ENCODE results near the gene POMGNT1.
A peak's percentile ranks its signal among the peaks of the same experiment; 100 is the strongest.

The POMGNT1 gene

DNA sequence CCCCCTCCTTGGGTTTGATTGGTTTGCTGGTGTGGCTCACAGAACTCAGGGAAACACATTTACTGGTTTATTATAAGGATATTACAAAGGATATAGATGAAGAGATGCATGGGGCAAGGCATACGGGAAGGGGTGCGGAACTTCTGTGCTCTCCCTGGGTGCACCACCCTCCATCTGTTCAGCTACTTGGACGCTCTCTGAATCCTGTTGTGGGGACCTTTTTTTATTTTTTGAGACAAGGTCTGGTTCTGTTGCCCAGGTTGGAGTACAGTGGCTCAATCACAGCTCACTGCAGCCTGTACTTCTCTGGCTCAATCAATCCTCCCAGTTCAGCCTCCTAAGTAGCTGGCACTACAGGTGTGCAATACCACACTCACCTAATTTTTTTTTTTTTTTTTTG is 12.3 kb upstream of the POMGNT1 start:
- no peak for DNase-seq

DNA sequence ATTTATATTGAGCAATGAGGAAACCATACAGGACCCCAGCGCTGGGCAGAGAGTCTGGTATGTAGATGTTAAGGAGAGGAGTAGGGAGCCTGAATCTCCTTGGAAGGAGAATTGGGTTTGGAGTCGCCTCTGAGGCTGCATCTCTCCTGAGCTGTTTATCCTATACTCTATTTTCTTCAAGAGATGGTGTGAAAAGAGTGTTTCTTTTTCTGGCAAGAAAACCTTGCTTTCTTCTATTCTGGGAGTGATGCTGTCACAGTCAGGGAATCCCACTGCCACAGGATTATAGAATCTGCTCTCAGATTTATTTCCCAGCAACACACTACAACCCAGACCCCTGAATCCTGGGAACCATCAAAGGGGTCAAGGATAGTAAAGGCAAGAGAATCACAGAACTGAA is 8.2 kb upstream of the POMGNT1 start:
- no peak for DNase-seq

DNA sequence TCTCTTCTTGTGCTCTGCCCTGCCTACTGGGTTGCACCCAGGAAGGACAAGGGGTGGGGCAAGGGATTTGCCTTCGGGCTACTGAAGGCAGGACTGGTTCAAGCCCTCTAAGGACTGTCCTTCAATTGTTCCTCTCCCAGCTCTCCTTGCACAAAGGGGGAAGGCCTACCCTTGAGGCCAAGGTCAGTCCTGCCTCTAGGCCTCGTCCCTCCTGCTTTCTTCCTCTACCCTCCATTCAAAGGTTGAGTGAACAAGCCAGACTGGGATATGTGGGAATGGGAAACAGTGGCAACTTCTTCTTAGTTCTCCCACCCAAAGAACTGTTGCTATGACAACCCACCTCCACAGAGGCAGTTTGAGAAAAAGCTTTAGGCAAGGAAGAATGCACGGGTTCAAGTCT is 7.6 kb upstream of the POMGNT1 start:
- peak in 1 of 2 donors; percentile 20 for DNase-seq

DNA sequence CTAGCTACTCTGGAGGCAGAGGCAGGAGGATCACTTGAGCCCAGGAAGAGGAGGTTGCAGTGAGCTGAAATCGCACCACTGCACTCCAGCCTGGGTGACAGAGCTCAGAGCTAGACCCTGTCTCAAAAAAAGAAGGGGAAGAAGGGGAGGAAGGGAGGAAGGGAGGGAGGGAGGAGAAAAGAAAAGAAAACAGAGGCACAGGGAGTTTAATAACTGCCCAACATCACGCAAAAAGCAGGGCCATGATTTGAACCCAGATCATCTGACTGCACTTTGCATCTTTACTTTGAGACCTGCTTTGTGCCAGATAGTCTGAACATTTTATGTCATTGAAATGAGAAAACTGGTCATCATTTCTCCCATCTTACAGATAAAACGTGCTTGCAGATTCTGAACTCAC is 6.9 kb upstream of the POMGNT1 start:
- DNase-seq, result no peak

DNA sequence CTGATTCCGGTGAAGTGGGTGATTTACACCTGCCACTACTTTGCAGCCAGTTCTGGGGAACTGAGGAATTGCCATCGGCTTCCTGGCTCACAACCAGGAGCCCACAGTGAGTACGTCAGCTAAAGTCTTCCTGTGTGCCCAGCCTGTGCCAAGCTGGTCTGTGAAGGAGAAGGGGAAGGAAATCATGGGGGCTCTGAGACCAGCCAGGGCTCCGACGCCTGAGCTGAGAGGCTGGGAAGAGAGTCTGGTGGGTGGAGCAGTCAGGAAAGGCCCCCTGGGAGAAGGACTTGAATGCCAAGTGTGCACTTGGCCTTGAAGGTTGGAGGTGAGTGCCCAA is 6.1 kb upstream of the POMGNT1 start:
- no peak for DNase-seq

DNA sequence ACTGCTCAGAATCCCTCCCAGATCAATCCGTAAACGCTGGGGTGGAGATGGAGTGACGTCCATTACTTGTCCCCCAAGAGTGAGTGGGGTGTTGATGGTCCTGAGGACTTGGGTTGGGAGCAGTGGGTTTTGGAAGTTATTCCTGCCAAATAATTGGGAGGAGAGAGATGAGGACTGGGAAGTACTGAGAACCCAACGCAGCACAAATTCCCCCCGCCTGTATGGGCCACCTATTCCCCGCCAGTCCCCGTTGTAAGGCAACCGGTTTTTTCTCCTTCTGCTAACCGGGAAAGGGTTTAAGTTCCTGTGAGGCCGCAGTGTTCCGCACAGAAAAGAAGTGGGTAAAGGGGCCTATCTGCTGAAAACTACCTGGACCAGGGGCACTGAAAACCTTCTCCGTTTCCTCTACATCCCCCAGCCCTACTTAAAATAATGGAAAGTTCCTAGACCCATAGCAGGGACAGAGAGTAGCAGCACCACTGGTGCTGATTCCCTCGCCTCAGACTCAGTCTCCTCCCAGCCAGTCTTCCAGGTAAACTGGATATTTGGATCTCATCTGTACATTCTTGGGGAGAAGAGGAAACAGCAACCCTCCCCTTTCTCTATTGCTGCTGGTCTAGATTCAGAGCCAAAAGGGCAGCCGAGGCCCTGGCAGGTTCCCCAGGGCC is 5.6 kb upstream of the POMGNT1 start:
- DNase-seq, result no peak

DNA sequence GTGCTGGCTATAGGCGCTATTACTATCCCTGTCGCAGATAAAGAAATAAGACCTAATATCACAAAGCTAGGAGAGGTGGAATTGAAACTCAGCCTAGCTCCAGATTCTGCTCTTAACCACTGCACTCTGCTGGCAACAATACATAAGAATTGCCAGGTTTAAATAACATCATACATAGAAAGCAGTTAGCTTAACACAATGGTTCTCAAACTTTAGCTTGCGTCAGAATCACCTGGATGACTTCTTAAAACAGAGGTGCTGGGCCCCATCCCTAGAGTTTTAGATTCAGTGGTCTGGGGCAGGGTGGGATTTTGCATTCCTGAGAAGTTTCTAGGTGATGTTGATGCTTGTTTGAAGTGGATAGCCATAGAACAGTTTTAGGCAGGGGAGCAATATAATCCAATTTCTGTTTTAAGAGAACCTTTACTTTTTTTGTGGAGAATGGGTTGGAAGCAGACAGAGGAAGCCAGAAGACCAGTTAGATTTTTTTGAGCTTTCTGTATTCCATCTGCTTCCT is 1.1 kb upstream of the POMGNT1 start:
- no peak for DNase-seq

DNA sequence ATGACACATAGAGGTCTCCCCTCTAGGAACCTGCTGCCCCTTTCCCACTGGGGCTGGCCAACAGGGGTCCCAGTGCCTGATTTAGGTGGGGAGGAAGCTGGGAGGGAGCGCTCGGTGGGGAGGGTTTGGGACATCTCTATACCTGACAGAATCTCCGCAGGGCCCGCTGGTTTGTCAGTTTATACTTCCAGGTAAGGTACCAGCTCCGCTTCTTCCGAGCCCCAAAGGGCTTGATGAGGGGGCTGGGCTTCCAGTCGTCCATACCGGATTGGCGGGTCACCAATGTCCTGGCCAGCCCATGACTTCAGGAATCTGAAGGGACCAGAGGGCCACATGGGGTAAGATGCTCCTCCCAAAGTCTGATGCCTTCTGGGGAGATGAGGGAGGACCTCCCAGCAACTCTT is 672 bp downstream of the POMGNT1 start:
- DNase-seq, result no peak

DNA sequence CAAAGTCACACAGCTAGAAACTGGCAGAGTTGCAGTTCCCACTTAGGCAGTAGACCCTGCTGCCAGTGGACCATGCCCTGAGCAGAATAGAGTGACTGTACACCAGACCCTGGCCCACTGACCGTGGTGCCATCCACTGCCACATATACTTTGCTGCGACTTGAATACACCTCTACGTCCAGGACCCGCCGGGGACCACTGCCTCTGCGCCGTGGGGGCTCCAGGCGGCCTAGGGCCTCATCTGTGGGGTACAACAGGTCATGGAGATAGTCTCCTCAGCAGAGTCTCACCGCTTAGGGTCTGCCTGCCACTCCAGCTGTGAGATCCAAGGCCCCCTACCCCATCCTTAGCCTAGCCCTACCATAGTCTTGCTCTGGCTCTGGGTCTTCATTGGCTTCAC is 1.6 kb downstream of the POMGNT1 start:
- DNase-seq, result no peak

DNA sequence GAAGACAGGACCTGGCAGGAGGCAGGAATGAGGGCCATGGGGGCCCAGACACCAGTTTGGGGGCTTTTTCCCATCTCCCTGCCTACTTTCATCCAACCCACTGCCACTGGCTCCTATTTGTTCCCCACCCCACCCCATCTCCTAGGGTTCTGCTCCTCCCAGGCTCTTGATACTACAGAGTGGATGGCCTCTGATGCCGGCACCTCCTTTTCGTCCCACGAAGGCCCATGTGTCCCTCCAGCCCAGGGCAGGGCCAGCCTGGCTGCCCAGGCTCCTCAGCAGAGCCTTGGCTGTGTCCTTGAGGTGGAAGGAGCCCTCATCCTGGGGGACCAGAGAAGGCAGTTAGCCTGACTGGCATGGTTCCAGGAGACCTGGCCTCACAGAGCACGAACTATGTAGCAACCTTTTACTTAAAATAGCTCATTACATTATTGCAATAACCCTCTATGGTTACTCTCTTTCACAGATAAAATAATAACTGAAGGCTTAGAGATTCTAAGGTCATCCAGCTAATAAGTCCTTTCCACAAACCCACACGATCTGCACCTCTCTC is 3.5 kb downstream of the POMGNT1 start:
- no peak for DNase-seq

DNA sequence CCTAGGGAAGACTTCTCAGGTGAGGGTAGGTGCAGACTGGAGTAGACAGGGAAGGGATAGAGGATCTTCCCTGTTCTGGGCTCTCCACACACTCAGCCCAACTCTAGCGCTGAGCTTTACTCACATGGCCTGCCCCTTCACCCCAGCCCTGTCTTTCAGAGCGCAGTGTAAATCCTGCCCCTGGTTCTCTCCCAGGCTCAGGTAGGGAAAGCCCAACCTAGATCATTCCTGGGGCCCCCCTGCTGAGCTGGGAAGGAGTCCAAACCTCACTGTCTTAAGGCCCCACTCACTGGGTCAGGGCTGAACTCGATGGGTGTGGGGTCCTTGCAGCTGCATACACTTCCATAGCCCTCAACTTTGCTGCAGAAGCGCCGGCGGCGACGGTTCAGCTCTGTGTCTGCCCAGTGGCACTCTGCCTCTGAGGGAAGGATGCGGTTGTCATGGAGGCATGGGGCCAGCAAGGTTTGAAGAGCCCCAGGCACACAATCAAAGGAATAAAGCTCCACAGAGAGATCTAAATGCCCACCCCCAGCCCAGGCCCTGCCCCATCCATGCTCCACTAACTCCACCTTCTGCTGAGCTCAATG is 4.2 kb downstream of the POMGNT1 start:
- no peak for DNase-seq

DNA sequence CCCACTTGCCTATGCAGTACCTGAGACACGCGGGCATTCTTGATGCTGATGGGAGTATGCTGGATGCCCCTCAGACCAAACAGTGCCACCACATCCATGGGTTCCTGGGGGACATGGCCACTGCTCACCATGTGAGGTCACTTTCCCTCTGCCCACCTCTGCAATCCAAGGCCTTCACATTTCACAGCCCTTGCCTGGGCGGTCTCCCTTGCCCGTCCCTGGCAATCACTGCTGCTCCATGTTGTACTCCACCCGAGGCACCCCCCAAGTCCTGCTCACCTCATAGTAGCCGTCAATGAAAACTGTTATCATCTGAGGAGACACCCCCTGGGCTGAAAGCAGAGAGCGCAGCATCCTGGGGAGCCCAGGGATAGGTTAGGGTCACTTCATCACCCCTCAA is 4.9 kb downstream of the POMGNT1 start:
- no peak for DNase-seq

DNA sequence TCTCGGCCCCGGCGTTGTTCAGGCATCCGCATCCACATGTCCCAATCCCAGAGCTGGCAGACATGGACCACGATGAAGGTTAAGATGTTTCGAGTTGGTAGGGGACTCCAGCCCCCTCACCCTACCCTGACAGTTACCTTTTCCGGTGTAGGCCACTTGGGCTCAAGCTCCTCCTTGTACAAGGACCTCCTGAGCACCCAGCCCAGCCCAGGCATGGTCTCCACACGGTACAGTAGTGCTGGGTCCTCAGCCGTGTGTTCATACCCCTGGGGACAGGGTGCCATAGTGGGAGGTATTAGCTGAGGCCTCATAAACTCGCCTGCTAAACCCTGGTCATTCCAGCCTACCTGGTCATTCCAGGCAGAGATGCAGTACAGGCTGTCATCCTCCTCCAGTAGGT is 6.1 kb downstream of the POMGNT1 start:
- DNase-seq, result no peak

DNA sequence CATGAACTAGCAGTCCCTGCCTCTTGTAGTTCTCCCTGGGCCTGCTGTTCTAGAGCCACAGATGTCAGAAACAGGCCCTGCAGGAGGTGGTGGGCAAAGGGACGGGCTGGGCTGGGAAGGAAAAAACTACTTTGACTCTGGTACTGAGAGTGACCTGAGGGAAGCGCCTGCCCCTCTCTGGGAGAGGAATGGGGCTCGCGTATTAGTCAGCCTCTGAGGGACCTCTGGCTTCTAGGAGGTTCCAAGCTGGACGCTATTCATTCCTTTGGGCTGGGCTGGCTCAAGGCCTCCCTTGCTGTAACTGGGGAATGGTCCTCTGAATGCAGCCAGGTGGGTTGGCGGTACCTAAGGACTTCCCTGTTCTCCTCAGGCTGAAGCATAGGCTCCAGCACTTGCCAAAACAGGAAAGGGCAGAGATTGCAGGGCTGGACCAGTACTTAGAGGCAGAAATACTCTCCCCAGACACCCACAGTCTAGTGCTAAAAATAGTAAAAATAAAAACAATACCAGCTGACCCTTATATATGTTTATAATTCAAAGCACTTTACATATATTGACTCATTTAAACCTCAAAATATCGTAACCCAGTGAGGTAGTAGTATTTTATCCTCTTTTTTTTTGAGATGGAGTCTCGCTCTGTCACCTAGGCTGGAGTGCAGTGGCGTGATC is 7.1 kb downstream of the POMGNT1 start:
- no peak for DNase-seq

DNA sequence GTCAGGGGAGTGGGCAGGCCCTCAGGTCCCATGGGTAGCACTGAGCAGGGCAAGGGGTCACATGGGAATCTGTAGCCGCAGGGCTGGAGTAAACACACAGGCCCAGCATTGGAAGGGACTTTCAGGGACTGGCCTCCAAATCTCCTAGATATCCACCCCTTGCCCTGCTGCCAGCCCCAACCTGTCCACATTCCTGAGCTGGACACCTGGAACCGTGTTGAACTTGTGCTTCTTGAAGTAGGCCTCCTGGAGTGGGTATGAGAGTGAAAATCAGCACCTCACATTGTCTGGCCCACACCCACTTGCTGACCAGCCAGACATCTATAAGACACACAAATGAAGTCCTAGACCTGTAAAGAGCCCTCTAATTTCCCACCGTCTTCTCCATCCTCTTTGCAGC is 7.7 kb downstream of the POMGNT1 start:
- no peak for DNase-seq

DNA sequence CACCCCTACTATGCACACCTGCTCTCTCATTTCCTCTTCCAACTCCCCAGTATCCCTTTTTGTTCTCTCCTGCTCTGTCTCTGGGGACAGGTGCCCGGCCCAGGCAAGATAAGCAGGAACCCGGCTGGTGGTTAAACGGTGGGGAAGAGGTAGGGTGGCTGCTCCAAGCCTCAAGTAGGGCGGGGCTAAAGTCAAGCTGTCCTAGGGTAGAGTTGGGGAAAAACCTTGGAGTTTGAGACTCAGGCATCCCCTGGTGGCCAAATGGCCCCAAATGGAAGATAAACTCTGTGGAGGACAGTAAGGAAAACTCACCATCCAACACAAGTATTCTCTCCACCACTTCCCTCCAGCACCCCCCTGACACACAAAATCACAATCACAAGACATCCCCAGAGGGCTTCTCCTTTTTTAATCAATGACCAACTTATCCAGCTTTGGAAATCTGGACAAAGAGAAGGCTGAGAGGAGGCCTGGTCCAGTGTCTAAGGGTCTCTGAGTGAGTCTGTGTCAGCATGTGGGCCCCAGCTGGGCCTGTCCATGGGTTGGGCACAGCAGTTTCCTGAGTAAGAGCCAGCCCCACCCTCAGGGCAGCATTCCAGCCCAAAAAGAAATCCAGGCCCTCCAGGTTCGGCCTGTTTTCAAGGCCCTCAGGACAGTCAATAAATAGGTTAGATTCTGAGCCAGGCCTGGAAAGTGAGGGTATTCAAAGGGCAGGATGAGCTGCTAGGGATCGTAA is 9.8 kb downstream of the POMGNT1 start:
- no peak for DNase-seq

DNA sequence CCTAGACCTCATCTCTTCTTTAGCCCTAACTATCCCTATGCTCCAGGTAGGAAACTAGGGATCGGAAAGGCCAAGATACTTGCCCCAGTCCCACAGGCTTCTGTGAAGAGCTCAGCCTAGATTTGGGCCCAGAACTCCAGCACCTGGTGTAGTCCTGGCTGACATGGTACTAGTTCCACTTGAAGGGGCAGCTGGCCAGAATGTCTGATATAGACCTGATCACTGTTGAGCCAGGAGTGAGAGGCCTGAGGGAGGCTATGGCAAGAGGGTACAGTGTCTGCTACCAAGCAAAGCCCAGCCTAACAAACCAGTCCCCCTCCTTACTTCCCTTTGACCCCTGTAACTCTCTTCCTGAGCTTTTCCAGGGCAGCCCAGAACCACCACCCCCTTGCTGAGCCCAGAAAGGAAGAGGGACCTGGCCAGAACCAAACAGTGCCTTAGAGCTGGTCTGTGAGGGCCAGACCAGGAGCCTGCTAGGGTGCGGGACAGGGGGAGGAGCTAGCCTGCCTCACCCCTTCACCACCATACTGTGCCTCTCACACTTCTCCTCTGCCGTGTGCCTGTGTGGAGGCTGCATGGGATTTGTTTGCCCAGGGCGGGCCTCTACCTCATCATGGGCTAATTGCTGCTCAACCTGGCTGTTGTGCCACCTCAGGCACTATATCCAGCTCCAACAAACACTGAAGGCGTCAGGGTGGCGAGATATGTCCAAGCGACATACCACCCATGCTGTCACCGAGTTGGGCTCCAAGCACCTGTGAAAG is 10.9 kb downstream of the POMGNT1 start:
- no peak for DNase-seq

DNA sequence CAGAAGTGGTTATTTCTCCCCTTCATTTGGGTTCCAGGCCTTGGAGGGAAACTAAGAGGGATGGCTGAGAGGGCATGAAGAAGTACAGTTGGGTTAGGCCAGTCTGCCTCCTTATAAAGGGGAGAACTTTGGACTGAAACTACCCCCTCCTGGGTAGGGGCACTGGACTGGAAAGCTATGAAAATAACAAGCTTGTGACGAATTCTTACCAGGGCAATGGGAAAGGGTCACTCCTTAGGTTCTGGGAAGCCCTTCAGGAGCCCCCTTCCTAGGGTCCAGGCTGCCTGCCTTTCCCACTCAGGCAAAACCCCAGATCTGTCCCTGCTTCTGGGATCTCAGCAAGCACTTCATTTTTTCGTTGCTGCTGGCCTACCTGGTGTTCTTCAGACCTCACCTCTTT is 12.2 kb downstream of the POMGNT1 start:
- DNase-seq, result no peak

DNA sequence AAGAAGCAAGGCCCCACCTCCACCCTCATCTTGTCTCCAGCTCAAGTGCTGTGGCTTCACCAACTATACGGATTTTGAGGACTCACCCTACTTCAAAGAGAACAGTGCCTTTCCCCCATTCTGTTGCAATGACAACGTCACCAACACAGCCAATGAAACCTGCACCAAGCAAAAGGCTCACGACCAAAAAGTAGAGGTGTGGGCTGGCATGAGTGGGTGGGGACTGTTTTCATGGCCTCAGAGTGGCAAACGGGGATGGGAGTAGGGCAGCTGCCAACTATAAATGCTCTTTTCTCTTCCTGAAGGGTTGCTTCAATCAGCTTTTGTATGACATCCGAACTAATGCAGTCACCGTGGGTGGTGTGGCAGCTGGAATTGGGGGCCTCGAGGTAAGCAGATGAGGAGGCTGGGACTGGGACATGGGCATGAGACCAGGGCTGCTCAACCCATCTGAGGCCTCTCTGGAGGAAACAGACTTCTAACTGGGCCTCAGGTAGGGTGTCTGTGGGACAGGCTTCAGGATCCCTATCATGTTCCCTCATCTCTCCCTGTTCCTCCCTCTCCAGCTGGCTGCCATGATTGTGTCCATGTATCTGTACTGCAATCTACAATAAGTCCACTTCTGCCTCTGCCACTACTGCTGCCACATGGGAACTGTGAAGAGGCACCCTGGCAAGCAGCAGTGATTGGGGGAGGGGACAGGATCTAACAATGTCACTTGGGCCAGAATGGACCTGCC is 13.1 kb downstream of the POMGNT1 start:
- no peak for DNase-seq

DNA sequence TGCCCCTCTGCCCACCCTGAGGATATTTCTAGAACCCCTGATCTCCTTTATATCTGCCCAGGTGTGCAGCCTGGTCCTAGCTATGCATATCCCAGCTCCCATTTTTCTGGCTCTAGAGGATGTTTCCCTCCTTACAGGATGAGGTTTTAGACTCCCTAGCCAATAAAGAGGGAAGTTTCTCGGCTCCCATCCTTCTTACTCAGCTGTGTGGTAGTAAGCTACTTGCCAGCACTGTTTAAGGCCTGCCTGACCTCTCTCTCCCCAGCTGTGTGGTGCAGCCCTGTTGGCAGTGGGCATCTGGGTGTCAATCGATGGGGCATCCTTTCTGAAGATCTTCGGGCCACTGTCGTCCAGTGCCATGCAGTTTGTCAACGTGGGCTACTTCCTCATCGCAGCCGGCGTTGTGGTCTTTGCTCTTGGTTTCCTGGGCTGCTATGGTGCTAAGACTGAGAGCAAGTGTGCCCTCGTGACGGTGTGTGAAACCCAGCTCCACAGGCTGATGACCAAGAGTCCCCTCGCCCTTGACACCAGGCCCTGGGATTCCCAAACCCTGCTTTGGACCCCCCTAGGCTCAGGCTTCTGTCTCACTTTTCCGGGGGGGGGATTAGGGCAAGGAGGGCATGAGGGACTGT is 14.2 kb downstream of the POMGNT1 start:
- DNase-seq, result peak; percentile 42 to 59

Data from inflammatory macrophage (primary cell).